Measurements from ENCODE around the gene MISP3.
A peak's percentile ranks its signal among the peaks of the same experiment; 100 is the strongest.

The MISP3 gene

GRCh38 chr19:14080887-14081796, 8.6 kb downstream of the MISP3 start:
- peak; percentile 98 for DNase-seq (ENCODE audit: low read depth in 2 of 2)

- DNase-seq (ENCODE audit: low read depth in 2 of 2), result no peak
These were observed 9.4 kb downstream of the MISP3 start for GRCh38 chr19:14081797-14082674.

GRCh38 chr19:14082675-14082960, 10.0 kb downstream of the MISP3 start:
- no peak for DNase-seq (ENCODE audit: low read depth in 2 of 2)

- no peak for DNase-seq (ENCODE audit: low read depth in 2 of 2)
These were observed 12.9 kb downstream of the MISP3 start, which contains the start of gene C19orf67 for GRCh38 chr19:14085309-14085995. Gene C19orf67 (minus strand): TSS chr19:14085783. CDS start chr19:14085627, 156 bp downstream.

- DNase-seq (ENCODE audit: low read depth in 2 of 2), result no peak
These were observed 13.5 kb downstream of the MISP3 start for GRCh38 chr19:14086098-14086497.

GRCh38 chr19:14088634-14089411, 16.2 kb downstream of the MISP3 start:
- no peak for DNase-seq (ENCODE audit: low read depth in 2 of 2)

GRCh38 chr19:14089412-14089661, 16.8 kb downstream of the MISP3 start:
- no peak for DNase-seq (ENCODE audit: low read depth in 2 of 2)

- DNase-seq (ENCODE audit: low read depth in 2 of 2), result peak in 1 of 2 donors; percentile 44
These were observed 17.3 kb downstream of the MISP3 start for GRCh38 chr19:14089662-14090508.

- peak; percentile 67 to 78 for DNase-seq (ENCODE audit: low read depth in 2 of 2)
These were observed 18.0 kb downstream of the MISP3 start, which contains the start of gene SAMD1 for GRCh38 chr19:14090509-14091080. Gene SAMD1 (minus strand): TSS chr19:14090751.

GRCh38 chr19:14091081-14091812, 18.7 kb downstream of the MISP3 start:
- peak; percentile 67 to 68 for DNase-seq (ENCODE audit: low read depth in 2 of 2)

- peak in 1 of 2 donors; percentile 17 for DNase-seq (ENCODE audit: low read depth in 2 of 2)
These were observed 19.4 kb downstream of the MISP3 start for GRCh38 chr19:14091813-14092462.

- DNase-seq (ENCODE audit: low read depth in 2 of 2), result no peak
These were observed 20.7 kb downstream of the MISP3 start for GRCh38 chr19:14093117-14093823.

- no peak for DNase-seq (ENCODE audit: low read depth in 2 of 2)
These were observed 22.3 kb downstream of the MISP3 start for GRCh38 chr19:14094854-14095253.

GRCh38 chr19:14096272-14096992, 23.8 kb downstream of the MISP3 start:
- no peak for DNase-seq (ENCODE audit: low read depth in 2 of 2)

GRCh38 chr19:14097532-14098151, 25.1 kb downstream of the MISP3 start:
- DNase-seq (ENCODE audit: low read depth in 2 of 2), result no peak

- DNase-seq (ENCODE audit: low read depth in 2 of 2), result no peak
These were observed 28.5 kb downstream of the MISP3 start for GRCh38 chr19:14101003-14101545.
